ENCODE measurements around the gene MOG. TPM values are rescaled to one million over a fixed set of nuclear protein-coding genes. Genes with fewer than 3 reads are reported as not detected.

The MOG gene
- total RNA-seq, 4 donors from 2014 or later: not detected

GRCh38 chr6:29651413-29652197 lies 5.3 kb upstream of the MOG start:
- peaks cover 0 to 5% of the 10 kb centered on the region in 2 donors for H3K27me3 ChIP-seq
- DNase-seq (ENCODE audit: low spot score in 2 of 2): no peak
- no peaks in the 10 kb centered on the region for H3K9me3 ChIP-seq
- no peaks in the 10 kb centered on the region for H3K36me3 ChIP-seq
- no peak overlapping the region for H3K27ac ChIP-seq
- H3K4me3 ChIP-seq: no peak overlapping the region
- WGBS, 2 donors: 72 to 77% methylated on average over 8 of the region's 8 CpGs
- peaks cover 0 to 11% (median 3%) of the 10 kb centered on the region in 4 donors for H3K4me1 ChIP-seq
- TF ChIP-seq EP300 (IDR thresholded peaks at IDR 0.05) (no peak), POLR2A (IDR thresholded peaks at IDR 0.05) (no peak), CTCF (IDR thresholded peaks at IDR 0.05) (peak; percentile 46 to 50 (median 48))

- no peak for DNase-seq (ENCODE audit: low spot score in 2 of 2)
- Histone ChIP-seq H3K4me3 (no peak overlapping the region), H3K27ac (no peak overlapping the region), H3K36me3 (no peaks in the 10 kb centered on the region), H3K9me3 (no peaks in the 10 kb centered on the region), H3K4me1 (peaks cover 0 to 11% (median 3%) of the 10 kb centered on the region in 4 donors), H3K27me3 (peaks cover 0 to 5% of the 10 kb centered on the region in 2 donors)
- WGBS, 2 donors: 86 to 88% methylated on average over 10 of the region's 10 CpGs
- TF ChIP-seq EP300 (IDR thresholded peaks at IDR 0.05) (no peak), CTCF (IDR thresholded peaks at IDR 0.05) (no peak)
These were observed 4.7 kb upstream of the MOG start for GRCh38 chr6:29652198-29652584.

DNA sequence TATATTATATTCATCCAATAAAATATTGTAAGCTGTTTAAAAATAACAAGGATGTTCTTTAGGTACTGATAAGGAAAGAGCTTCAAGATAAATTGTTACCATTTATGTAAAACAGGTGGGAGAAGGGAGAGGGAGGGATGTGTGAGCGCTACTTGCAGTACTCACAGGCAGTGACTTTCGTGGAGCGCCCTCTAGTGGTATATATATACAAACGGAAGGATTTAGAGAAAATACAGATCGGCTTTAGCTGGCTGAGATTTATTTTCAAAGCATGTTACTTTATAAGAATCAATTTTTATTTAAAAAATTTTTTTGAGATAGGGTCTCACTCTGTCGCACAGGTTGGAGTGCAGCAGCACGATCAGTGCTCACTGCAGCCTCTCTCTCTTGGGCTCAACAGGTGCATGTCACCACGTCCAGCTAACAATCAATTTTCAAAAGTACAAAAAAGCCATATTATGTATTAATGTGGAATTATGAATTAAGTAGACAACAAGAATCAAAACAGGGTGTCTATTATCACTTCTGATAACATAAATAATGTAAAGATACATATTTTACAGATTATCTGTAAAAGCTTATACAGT lies 3.3 kb upstream of the MOG start:
- Histone ChIP-seq H3K27ac (no peak overlapping the region), H3K4me1 (peaks cover 0 to 11% (median 3%) of the 10 kb centered on the region in 4 donors), H3K4me3 (no peak overlapping the region), H3K27me3 (peaks cover 0 to 5% of the 10 kb centered on the region in 2 donors), H3K36me3 (no peaks in the 10 kb centered on the region), H3K9me3 (no peaks in the 10 kb centered on the region)
- TF ChIP-seq CTCF (IDR thresholded peaks at IDR 0.05) (peak; percentile 37 to 75 (median 67)), EP300 (IDR thresholded peaks at IDR 0.05) (no peak)
- DNase-seq (ENCODE audit: low spot score in 2 of 2): peak in 1 of 2 donors; percentile 30
- 12 to 13% methylated on average over 8 of the region's 8 CpGs for WGBS, 2 donors

DNA sequence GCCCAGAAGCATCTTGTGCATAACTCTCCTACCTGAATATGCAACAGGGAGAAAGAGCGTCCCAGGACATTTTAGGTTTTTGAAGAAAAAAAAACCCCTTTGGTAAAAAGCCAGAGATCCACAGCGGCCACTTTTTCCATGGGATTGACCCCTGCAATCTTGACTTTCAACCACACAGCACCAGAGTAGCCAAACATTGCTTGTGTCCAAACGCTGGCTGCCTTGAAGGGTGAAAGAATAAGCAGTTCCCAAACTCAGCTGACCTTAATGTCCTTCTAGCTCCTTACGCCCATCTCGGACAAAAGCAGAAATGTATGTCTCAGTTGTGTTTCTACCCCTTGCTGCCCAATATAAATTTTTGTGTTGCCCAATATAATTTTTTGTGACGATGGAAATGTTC lies 1.2 kb upstream of the MOG start:
- no peak for DNase-seq (ENCODE audit: low spot score in 2 of 2)
- no peak overlapping the region for H3K27ac ChIP-seq

More for the DNA sequence above, 1.2 kb upstream of the MOG start:
- WGBS, 2 donors: 40 to 42% methylated on average over 6 of the region's 6 CpGs
- TF ChIP-seq CTCF (IDR thresholded peaks at IDR 0.05) (no peak), EP300 (IDR thresholded peaks at IDR 0.05) (no peak), POLR2A (IDR thresholded peaks at IDR 0.05) (no peak)
- H3K27me3 ChIP-seq: peaks cover 0 to 5% of the 10 kb centered on the region in 2 donors
- H3K9me3 ChIP-seq: no peaks in the 10 kb centered on the region
- H3K36me3 ChIP-seq: no peaks in the 10 kb centered on the region
- no peak overlapping the region for H3K4me3 ChIP-seq
- H3K4me1 ChIP-seq: no peaks in the 10 kb centered on the region
